HepG2 (cell line): Measurements from ENCODE around the gene YY1. TPM values are rescaled to one million over a fixed set of nuclear protein-coding genes. Genes with fewer than 3 reads are reported as not detected.

Source experiments
- CBX5 ChIP-seq: sonication (generic); formaldehyde crosslinking; IDR thresholded peaks from 2 replicates; pipeline ENCODE4 v1.4.0; 2020; ENCODE audit warnings: missing genetic modification reagents, borderline replicate concordance
- DDIT3 ChIP-seq: sonication (generic); formaldehyde crosslinking; IDR thresholded peaks from 2 replicates; pipeline ENCODE4 v1.4.0; 2020; ENCODE audit warnings: mild to moderate bottlenecking, missing genetic modification reagents
- DMTF1 ChIP-seq: sonication (generic); formaldehyde crosslinking; IDR thresholded peaks from 2 replicates; pipeline ENCODE4 v1.4.0; 2020; ENCODE audit warnings: mild to moderate bottlenecking, missing genetic modification reagents
- FOXC1 ChIP-seq: sonication (generic); formaldehyde crosslinking; IDR thresholded peaks from 2 replicates; pipeline ENCODE4 v1.8.0; 2022; ENCODE audit warnings: mild to moderate bottlenecking, missing genetic modification reagents, borderline replicate concordance
- GTF3A ChIP-seq: sonication (generic); formaldehyde crosslinking; conservative IDR thresholded peaks from 2 replicates; pipeline ENCODE4 v1.4.0; 2020; ENCODE audit warnings: mild to moderate bottlenecking, missing genetic modification reagents
- HNF4A ChIP-seq: sonication (generic); formaldehyde crosslinking; IDR thresholded peaks from 2 replicates; pipeline ENCODE4 v1.4.0; 2020; ENCODE audit warnings: missing genetic modification reagents
- KLF12 ChIP-seq: sonication (generic); formaldehyde crosslinking; IDR thresholded peaks from 2 replicates; pipeline ENCODE4 v1.4.0; 2020; ENCODE audit warnings: missing genetic modification reagents, borderline replicate concordance
- PAWR ChIP-seq: sonication (generic); formaldehyde crosslinking; IDR thresholded peaks from 2 replicates; pipeline ENCODE4 v1.4.0; 2020; ENCODE audit warnings: missing genetic modification reagents, mild to moderate bottlenecking, borderline replicate concordance
- RFX1 ChIP-seq: fragments of 450-650 bp; IDR thresholded peaks from 2 replicates; pipeline ENCODE4 v1.6.1; 2017
- SETDB1 ChIP-seq: sonication (generic); formaldehyde crosslinking; IDR thresholded peaks from 2 replicates; pipeline ENCODE4 v1.5.1; 2020; ENCODE audit warnings: missing genetic modification reagents, mild to moderate bottlenecking, borderline replicate concordance
- SP2 ChIP-seq: sonication (generic); formaldehyde crosslinking; IDR thresholded peaks from 2 replicates; pipeline ENCODE4 v1.5.1; 2020; ENCODE audit warnings: mild to moderate bottlenecking, missing genetic modification reagents
- XRCC5 ChIP-seq: fragments of 200-400 bp; formaldehyde crosslinking; optimal IDR thresholded peaks from 2 replicates; pipeline ENCODE3; 2017; ENCODE audit warnings: mild to moderate bottlenecking, low read length
- ZFP62 ChIP-seq: sonication (generic); formaldehyde crosslinking; IDR thresholded peaks from 2 replicates; pipeline ENCODE4 v1.4.0; 2020; ENCODE audit warnings: missing genetic modification reagents
- ZNF160 ChIP-seq: sonication (generic); formaldehyde crosslinking; IDR thresholded peaks from 2 replicates; pipeline ENCODE4 v1.8.0; 2022; ENCODE audit warnings: mild to moderate bottlenecking, inconsistent platforms, missing genetic modification reagents
- ZNF350 ChIP-seq: sonication (generic); formaldehyde crosslinking; IDR thresholded peaks from 2 replicates; pipeline ENCODE4 v1.4.0; 2020; ENCODE audit warnings: mild to moderate bottlenecking, low read depth, missing genetic modification reagents, borderline replicate concordance
- ZNF557 ChIP-seq: sonication (generic); formaldehyde crosslinking; IDR thresholded peaks from 2 replicates; pipeline ENCODE4 v1.4.0; 2020; ENCODE audit warnings: missing genetic modification reagents
- ZNF564 ChIP-seq: sonication (generic); formaldehyde crosslinking; IDR thresholded peaks from 2 replicates; pipeline ENCODE4 v1.8.1; 2023; ENCODE audit warnings: mild to moderate bottlenecking, missing genetic modification reagents
- ZNF576 ChIP-seq: sonication (generic); formaldehyde crosslinking; IDR thresholded peaks from 2 replicates; pipeline ENCODE4 v1.4.0; 2020; ENCODE audit warnings: mild to moderate bottlenecking, missing genetic modification reagents
- ZNF777 ChIP-seq: sonication (generic); formaldehyde crosslinking; IDR thresholded peaks from 2 replicates; pipeline ENCODE4 v1.4.0; 2020; ENCODE audit warnings: missing genetic modification reagents
- polyA plus RNA-seq, 8 experiments: library from polyadenylated mRNA; depleted of rRNA in 3 of 8; stranded (reverse) in 7 of 8; unstranded in 1 of 8; fragments of >200 nt; fragmentation: Illumina TruSeq in 4 of 8; extraction: Trizol in 4 of 8; gene quantifications; 2 replicates each; pipeline versions ENCODE4 v1.2.1 to v1.2.3, GENCODE V29; 2011 to 2016; ENCODE audit warnings: low read depth in 4 of 8, missing spikeins in 1 of 8, mixed read lengths in 1 of 8; ENCODE audit not compliant: insufficient read depth in 1 of 8
- total RNA-seq, 5 experiments: library from RNA; depleted of rRNA; stranded (reverse); fragments of >200 nt; fragmentation: Illumina TruSeq; extraction: Trizol; gene quantifications; 2 replicates each; pipeline ENCODE4 v1.2.3, GENCODE V29; 2016; ENCODE audit warnings: low read depth in 1 of 5
- TF ChIP-seq, protein P1 (sequence below): sonication (generic); formaldehyde crosslinking; IDR thresholded peaks from 2 replicates; pipeline ENCODE4 v1.5.1; 2020; ENCODE audit warnings: mild to moderate bottlenecking, missing genetic modification reagents, borderline replicate concordance
- TF ChIP-seq, protein P2 (sequence below): fragments of 450-650 bp; IDR thresholded peaks from 2 replicates; pipeline ENCODE4 v1.6.1; 2016

YY1 gene
- total and polyA plus RNA-seq, 2 of the 13 experiments (the other 11 are each of a cell fraction or from before 2014, with no cell fraction given): 29.4 to 68.1 TPM

- TF ChIP-seq, protein P1, sequence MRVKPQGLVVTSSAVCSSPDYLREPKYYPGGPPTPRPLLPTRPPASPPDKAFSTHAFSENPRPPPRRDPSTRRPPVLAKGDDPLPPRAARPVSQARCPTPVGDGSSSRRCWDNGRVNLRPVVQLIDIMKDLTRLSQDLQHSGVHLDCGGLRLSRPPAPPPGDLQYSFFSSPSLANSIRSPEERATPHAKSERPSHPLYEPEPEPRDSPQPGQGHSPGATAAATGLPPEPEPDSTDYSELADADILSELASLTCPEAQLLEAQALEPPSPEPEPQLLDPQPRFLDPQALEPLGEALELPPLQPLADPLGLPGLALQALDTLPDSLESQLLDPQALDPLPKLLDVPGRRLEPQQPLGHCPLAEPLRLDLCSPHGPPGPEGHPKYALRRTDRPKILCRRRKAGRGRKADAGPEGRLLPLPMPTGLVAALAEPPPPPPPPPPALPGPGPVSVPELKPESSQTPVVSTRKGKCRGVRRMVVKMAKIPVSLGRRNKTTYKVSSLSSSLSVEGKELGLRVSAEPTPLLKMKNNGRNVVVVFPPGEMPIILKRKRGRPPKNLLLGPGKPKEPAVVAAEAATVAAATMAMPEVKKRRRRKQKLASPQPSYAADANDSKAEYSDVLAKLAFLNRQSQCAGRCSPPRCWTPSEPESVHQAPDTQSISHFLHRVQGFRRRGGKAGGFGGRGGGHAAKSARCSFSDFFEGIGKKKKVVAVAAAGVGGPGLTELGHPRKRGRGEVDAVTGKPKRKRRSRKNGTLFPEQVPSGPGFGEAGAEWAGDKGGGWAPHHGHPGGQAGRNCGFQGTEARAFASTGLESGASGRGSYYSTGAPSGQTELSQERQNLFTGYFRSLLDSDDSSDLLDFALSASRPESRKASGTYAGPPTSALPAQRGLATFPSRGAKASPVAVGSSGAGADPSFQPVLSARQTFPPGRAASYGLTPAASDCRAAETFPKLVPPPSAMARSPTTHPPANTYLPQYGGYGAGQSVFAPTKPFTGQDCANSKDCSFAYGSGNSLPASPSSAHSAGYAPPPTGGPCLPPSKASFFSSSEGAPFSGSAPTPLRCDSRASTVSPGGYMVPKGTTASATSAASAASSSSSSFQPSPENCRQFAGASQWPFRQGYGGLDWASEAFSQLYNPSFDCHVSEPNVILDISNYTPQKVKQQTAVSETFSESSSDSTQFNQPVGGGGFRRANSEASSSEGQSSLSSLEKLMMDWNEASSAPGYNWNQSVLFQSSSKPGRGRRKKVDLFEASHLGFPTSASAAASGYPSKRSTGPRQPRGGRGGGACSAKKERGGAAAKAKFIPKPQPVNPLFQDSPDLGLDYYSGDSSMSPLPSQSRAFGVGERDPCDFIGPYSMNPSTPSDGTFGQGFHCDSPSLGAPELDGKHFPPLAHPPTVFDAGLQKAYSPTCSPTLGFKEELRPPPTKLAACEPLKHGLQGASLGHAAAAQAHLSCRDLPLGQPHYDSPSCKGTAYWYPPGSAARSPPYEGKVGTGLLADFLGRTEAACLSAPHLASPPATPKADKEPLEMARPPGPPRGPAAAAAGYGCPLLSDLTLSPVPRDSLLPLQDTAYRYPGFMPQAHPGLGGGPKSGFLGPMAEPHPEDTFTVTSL (CRISPR knock-in tag): no peak
- TF ChIP-seq ZFP62 (no peak), DMTF1 (CRISPR knock-in tag) (no peak), ZNF564 (CRISPR knock-in tag) (no peak), ZNF576 (CRISPR knock-in tag) (no peak), KLF12 (peak; percentile 42; the same call in 1 of the 2 replicates), ZNF777 (peak; percentile 42; the same call in 1 of the 2 replicates), GTF3A (CRISPR knock-in tag) (no peak), XRCC5 (no peak), PAWR (CRISPR knock-in tag) (0 out of 2 replicates have a peak, but pooled peaks have one; percentile 40), ZNF557 (no peak), HNF4A (CRISPR knock-in tag) (peak; percentile 81), ZNF350 (no peak; the same call in 1 of the 2 replicates), FOXC1 (CRISPR knock-in tag) (peak; percentile 59; the same call in 1 of the 2 replicates), SETDB1 (CRISPR knock-in tag) (no peak), SP2 (CRISPR knock-in tag) (no peak), CBX5 (CRISPR knock-in tag) (no peak), RFX1 (no peak), DDIT3 (no peak), ZNF160 (peak; percentile 26; the same call in 1 of the 2 replicates)
- TF ChIP-seq, protein P2, sequence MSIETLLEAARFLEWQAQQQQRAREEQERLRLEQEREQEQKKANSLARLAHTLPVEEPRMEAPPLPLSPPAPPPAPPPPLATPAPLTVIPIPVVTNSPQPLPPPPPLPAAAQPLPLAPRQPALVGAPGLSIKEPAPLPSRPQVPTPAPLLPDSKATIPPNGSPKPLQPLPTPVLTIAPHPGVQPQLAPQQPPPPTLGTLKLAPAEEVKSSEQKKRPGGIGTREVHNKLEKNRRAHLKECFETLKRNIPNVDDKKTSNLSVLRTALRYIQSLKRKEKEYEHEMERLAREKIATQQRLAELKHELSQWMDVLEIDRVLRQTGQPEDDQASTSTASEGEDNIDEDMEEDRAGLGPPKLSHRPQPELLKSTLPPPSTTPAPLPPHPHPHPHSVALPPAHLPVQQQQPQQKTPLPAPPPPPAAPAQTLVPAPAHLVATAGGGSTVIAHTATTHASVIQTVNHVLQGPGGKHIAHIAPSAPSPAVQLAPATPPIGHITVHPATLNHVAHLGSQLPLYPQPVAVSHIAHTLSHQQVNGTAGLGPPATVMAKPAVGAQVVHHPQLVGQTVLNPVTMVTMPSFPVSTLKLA: no peak
These were observed 89.7 kb downstream of the YY1 start (continued) for GRCh38 chr14:100328495-100329163.
